ENCODE measurements around the gene ADAP1. TPM values are rescaled to one million over a fixed set of nuclear protein-coding genes. Genes with fewer than 3 reads are reported as not detected.

ADAP1 gene
- total RNA-seq, 4 donors from 2014 or later: 84.9 to 360 (median 169) TPM

DNA sequence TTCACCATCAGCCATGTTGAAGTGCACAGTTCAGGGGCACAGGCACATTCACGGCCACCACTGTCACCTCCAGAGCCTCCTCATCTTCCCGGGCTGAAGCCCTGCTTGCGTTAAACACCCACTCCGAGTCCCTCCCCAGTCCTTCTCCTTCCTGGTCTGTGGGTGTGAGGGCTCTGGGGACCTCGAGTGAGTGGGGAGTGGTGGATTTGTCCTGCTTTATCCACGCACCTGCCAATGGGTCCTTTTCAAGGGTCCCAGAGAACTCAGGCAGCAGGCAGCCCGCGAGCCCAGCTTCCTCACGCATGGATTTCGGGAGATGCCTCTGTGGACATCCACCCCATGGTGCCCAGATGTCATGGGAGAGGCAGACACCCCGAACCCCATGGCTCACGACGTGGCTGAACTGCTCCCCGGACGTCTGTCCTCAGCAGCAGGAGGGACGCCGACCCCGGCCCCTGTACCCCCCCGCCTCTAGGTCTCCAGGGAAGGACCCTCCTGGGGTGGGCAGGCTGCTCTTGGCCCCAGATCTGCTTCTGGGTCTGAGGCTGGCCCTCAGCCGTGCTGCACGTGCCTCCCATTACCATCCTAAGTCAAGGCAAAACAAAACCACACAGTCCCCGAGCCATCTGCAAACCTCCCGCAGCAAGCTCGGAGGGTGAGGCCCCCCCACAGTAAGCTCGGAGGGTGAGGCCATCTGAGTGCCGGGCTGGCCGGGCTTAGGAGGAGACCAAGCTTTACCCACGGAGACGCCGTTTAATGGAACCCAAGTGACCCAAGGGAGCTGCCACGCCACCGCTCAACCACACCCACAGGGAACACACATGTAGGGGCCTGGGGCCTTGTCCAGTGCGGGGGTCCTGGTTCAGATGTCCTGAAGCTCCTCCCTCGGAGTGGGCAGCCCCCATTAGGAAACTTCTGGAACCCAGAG, 37.5 kb upstream of the ADAP1 start:
- DNase-seq: no peak
- in situ Hi-C loops (cut with MboI; ENCODE audit: low pct_ligation_motif_present in 1 of 4, low pct_unique_long_range_greater_than_20kb in 1 of 4, low sequenced_read_pairs in 3 of 4): loop anchor here (5.0 to 25.0 kb wide), 5 partner anchors 70 to 173 kb away; partner anchors contain the start of gene ZFAND2A (in 3 of the 4)
- Histone ChIP-seq H3K27ac (no peak overlapping the region), H3K27me3 (peaks cover 20% of the 10 kb centered on the region), H3K9me3 (no peaks in the 10 kb centered on the region), H3K36me3 (no peaks in the 10 kb centered on the region), H3K4me3 (no peak overlapping the region), H3K4me1 (peaks cover 7 to 20% (median 11%) of the 10 kb centered on the region in 4 donors)
- 60 to 71% methylated on average over 2 to 30 of the region's 34 CpGs for WGBS, 2 donors (ENCODE audit: low coverage in 1 of 2)
- no peak for TF ChIP-seq EP300 (IDR thresholded peaks at IDR 0.05; ENCODE audit: low read depth)
- intact Hi-C loops (cut with DNase I; ENCODE audit: low total_unique reads): loop anchor here (10.0 kb wide), 1 partner anchor 173 kb away; the partner anchor contains the start of gene ZFAND2A

GRCh38 chr7:990933-991728, 36.7 kb upstream of the ADAP1 start:
- DNase-seq: no peak
- Histone ChIP-seq H3K4me1 (peaks cover 7 to 20% (median 11%) of the 10 kb centered on the region in 4 donors), H3K27me3 (peaks cover 23% of the 10 kb centered on the region), H3K27ac (no peak overlapping the region), H3K9me3 (no peaks in the 10 kb centered on the region), H3K36me3 (no peaks in the 10 kb centered on the region), H3K4me3 (no peak overlapping the region)
- TF ChIP-seq EP300 (IDR thresholded peaks at IDR 0.05; ENCODE audit: low read depth) (no peak), POLR2A (IDR thresholded peaks at IDR 0.05) (no peak), POLR2AphosphoS5 (IDR thresholded peaks at IDR 0.05) (no peak)
- TF ChIP-seq, protein P1, sequence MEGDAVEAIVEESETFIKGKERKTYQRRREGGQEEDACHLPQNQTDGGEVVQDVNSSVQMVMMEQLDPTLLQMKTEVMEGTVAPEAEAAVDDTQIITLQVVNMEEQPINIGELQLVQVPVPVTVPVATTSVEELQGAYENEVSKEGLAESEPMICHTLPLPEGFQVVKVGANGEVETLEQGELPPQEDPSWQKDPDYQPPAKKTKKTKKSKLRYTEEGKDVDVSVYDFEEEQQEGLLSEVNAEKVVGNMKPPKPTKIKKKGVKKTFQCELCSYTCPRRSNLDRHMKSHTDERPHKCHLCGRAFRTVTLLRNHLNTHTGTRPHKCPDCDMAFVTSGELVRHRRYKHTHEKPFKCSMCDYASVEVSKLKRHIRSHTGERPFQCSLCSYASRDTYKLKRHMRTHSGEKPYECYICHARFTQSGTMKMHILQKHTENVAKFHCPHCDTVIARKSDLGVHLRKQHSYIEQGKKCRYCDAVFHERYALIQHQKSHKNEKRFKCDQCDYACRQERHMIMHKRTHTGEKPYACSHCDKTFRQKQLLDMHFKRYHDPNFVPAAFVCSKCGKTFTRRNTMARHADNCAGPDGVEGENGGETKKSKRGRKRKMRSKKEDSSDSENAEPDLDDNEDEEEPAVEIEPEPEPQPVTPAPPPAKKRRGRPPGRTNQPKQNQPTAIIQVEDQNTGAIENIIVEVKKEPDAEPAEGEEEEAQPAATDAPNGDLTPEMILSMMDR (IDR thresholded peaks at IDR 0.05): no peak
- 42 to 56% methylated on average over 2 to 24 of the region's 35 CpGs for WGBS, 2 donors (ENCODE audit: low coverage in 1 of 2)
- in situ Hi-C loops (cut with MboI; ENCODE audit: low pct_ligation_motif_present in 1 of 4, low pct_unique_long_range_greater_than_20kb in 1 of 4, low sequenced_read_pairs in 3 of 4): loop anchor here (5.0 to 25.0 kb wide), 5 partner anchors 71 to 174 kb away; partner anchors contain the start of gene ZFAND2A (in 3 of the 4)
- intact Hi-C loops (cut with DNase I; ENCODE audit: low total_unique reads): loop anchor here (10.0 kb wide), 1 partner anchor 174 kb away; the partner anchor contains the start of gene ZFAND2A

DNA sequence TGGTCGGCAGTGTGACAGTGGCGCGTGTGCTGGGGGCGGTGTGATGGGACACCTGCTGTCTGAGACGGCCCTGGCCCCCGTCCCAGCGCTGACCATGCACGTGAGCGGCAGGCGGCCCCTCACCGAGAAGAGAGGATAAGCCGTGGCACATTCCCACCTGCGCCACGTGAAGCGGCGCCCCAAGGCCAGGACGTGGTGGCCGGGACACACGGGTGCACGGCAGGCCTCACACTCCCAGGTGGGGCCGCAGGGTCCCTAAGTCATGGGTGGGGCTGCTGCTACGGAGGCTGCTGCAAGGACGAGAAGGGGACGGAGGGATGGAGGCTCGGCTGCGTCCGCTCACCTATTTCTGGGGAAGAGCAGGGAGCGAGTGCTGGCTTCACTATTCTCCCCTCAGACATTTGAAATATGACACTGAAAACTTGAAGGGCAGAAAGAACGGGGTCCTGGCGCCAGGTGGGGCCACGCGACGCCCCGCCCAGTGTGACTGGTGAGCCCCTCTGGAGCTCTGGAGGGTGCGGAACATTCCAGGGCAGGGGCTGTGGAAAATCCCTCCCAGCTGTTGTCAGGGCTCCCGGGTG, 36.0 kb upstream of the ADAP1 start:
- Histone ChIP-seq H3K4me3 (no peak overlapping the region), H3K27ac (no peak overlapping the region), H3K9me3 (no peaks in the 10 kb centered on the region), H3K27me3 (peaks cover 23% of the 10 kb centered on the region), H3K36me3 (no peaks in the 10 kb centered on the region), H3K4me1 (peaks cover 7 to 20% (median 11%) of the 10 kb centered on the region in 4 donors)
- TF ChIP-seq EP300 (IDR thresholded peaks at IDR 0.05; ENCODE audit: low read depth): no peak
- no peak for TF ChIP-seq POLR2AphosphoS5 (IDR thresholded peaks at IDR 0.05)
- TF ChIP-seq, protein P1 (IDR thresholded peaks at IDR 0.05): no peak
- no peak for TF ChIP-seq POLR2A (IDR thresholded peaks at IDR 0.05)
- DNase-seq: no peak
- in situ Hi-C loops (cut with MboI; ENCODE audit: low pct_ligation_motif_present in 1 of 4, low pct_unique_long_range_greater_than_20kb in 1 of 4, low sequenced_read_pairs in 3 of 4): loop anchor here (5.0 to 25.0 kb wide), 5 partner anchors 72 to 174 kb away; partner anchors contain the start of gene ZFAND2A (in 3 of the 4)
- 84% methylated on average over 36 of the region's 36 CpGs; no CpG with 5 or more reads in 1 of the 2 donors for WGBS, 2 donors (ENCODE audit: low coverage in 1 of 2)
- intact Hi-C loops (cut with DNase I; ENCODE audit: low total_unique reads): loop anchor here (10.0 kb wide), 1 partner anchor 174 kb away; the partner anchor contains the start of gene ZFAND2A

GRCh38 chr7:988963-989529, 34.6 kb upstream of the ADAP1 start:
- TF ChIP-seq POLR2A (IDR thresholded peaks at IDR 0.05) (no peak), POLR2AphosphoS5 (IDR thresholded peaks at IDR 0.05) (no peak), EP300 (IDR thresholded peaks at IDR 0.05; ENCODE audit: low read depth) (no peak)
- TF ChIP-seq, protein P1 (IDR thresholded peaks at IDR 0.05): no peak
- Histone ChIP-seq H3K27ac (no peak overlapping the region), H3K9me3 (no peaks in the 10 kb centered on the region), H3K36me3 (no peaks in the 10 kb centered on the region), H3K27me3 (peaks cover 31% of the 10 kb centered on the region), H3K4me3 (no peak overlapping the region), H3K4me1 (peaks cover 7 to 20% (median 11%) of the 10 kb centered on the region in 4 donors)
- no peak for DNase-seq
- 61% methylated on average over 14 of the region's 15 CpGs; no CpG with 5 or more reads in 1 of the 2 donors for WGBS, 2 donors (ENCODE audit: low coverage in 1 of 2)
- in situ Hi-C loops (cut with MboI; ENCODE audit: low pct_ligation_motif_present in 1 of 4, low pct_unique_long_range_greater_than_20kb in 1 of 4, low sequenced_read_pairs in 3 of 4): loop anchor here in 3 of 4 donors (25.0 kb wide), 2 partner anchors 148 to 173 kb away; partner anchors contain the start of gene ZFAND2A (in 2 of the 3)
- intact Hi-C loops (cut with DNase I; ENCODE audit: low total_unique reads): no loop called here

Data from transverse colon (tissue), 4 donors.